Neural progenitor cell (in vitro differentiated cells): ENCODE data around the gene GATA2. TPM values are rescaled to one million over a fixed set of nuclear protein-coding genes. Genes with fewer than 3 reads are reported as not detected.

Experiments
- DNase-seq: peaks from one replicate; pipeline ENCODE4 v3.0.0-alpha.2; 2016; ENCODE audit warnings: low spot score
- H2AFZ ChIP-seq: fragments of 200-600 bp; sonication (generic); replicated peaks from 2 replicates; pipeline ENCODE4 v1.6.1; 2016; ENCODE audit warnings: antibody characterized with exemption
- H3F3A ChIP-seq: fragments of 200-600 bp; sonication (generic); 2 replicates; pipeline ENCODE4 v1.6.1; 2016; ENCODE audit warnings: antibody characterized with exemption, low read depth
- H3K27ac ChIP-seq: fragments of 200-600 bp; sonication (generic); 2 replicates; pipeline ENCODE4 v1.5.1; 2016; ENCODE audit warnings: mild to moderate bottlenecking
- H3K27me3 ChIP-seq: fragments of 200-600 bp; sonication (generic); 2 replicates; pipeline ENCODE4 v1.6.1; 2016; ENCODE audit warnings: mild to moderate bottlenecking, moderate library complexity
- H3K36me3 ChIP-seq: fragments of 200-600 bp; sonication (generic); 2 replicates; pipeline ENCODE4 v1.5.1; 2016
- H3K4me1 ChIP-seq: fragments of 200-600 bp; sonication (generic); 2 replicates; pipeline ENCODE4 v1.6.1; 2016; ENCODE audit warnings: mixed run types
- H3K4me2 ChIP-seq: fragments of 200-600 bp; sonication (generic); 2 replicates; pipeline ENCODE4 v1.6.1; 2016
- H3K4me3 ChIP-seq: fragments of 200-600 bp; sonication (generic); 2 replicates; pipeline ENCODE4 v1.5.1; 2016
- H3K79me2 ChIP-seq: fragments of 200-600 bp; sonication (generic); 2 replicates; pipeline ENCODE4 v1.6.1; 2016; ENCODE audit warnings: low read depth
- H3K9ac ChIP-seq: fragments of 200-600 bp; sonication (generic); 2 replicates; pipeline ENCODE4 v1.6.1; 2016
- H3K9me3 ChIP-seq: fragments of 200-600 bp; sonication (generic); 2 replicates; pipeline ENCODE4 v1.5.1; 2016; ENCODE audit warnings: low read depth
- H4K20me1 ChIP-seq: fragments of 200-600 bp; sonication (generic); 2 replicates; pipeline ENCODE4 v1.6.1; 2016; ENCODE audit warnings: low read depth
- H3K27ac Mint-ChIP-seq: 3 replicates; pipeline ENCODE4 v1.8.0; 2021; ENCODE audit warnings: mixed read lengths
- H3K27me3 Mint-ChIP-seq: 2 replicates; pipeline ENCODE4 v1.8.0; 2022; ENCODE audit warnings: low read depth, mild to moderate bottlenecking, inconsistent platforms, moderate library complexity, mixed read lengths; ENCODE audit not compliant: insufficient read depth
- H3K36me3 Mint-ChIP-seq: 3 replicates; pipeline ENCODE4 v1.8.0; 2021; ENCODE audit warnings: mixed read lengths
- H3K4me1 Mint-ChIP-seq: 3 replicates; pipeline ENCODE4 v1.8.0; 2021; ENCODE audit warnings: mixed read lengths
- H3K4me3 Mint-ChIP-seq: 3 replicates; pipeline ENCODE4 v1.8.0; 2021; ENCODE audit warnings: mild to moderate bottlenecking, moderate library complexity, mixed read lengths
- H3K9me3 Mint-ChIP-seq: 3 replicates; pipeline ENCODE4 v1.8.0; 2020; ENCODE audit warnings: mixed read lengths
- EZH2 ChIP-seq: fragments of 200-600 bp; sonication (generic); IDR thresholded peaks from 2 replicates; pipeline ENCODE4 v1.6.1; 2017; ENCODE audit warnings: antibody characterized with exemption, mild to moderate bottlenecking, moderate library complexity
- EZH2phosphoT487 ChIP-seq: fragments of 200-600 bp; sonication (generic); IDR thresholded peaks from 2 replicates; pipeline ENCODE4 v1.6.1; 2017; ENCODE audit warnings: antibody characterized with exemption
- total RNA-seq: library from RNA; depleted of rRNA; stranded (reverse); fragments of >200 nt; gene quantifications from 2 replicates; pipeline ENCODE4 v1.2.3, GENCODE V29; 2015; ENCODE audit warnings: low replicate concordance
- TF ChIP-seq, protein P1 (sequence below): fragments of 200-600 bp; sonication (generic); IDR thresholded peaks from 2 replicates; pipeline ENCODE4 v1.5.1; 2017; ENCODE audit warnings: antibody characterized with exemption, mild to moderate bottlenecking

GATA2 gene
- total RNA-seq, 1 donor from 2014 or later = not detected

- H3K27ac ChIP-seq = no peak overlapping the region
- Mint-ChIP-seq H3K27me3 (peaks cover 9% of the 10 kb centered on the region), H3K9me3 (peaks cover 4% of the 10 kb centered on the region), H3K4me1 (no peaks in the 10 kb centered on the region), H3K27ac (no peak overlapping the region), H3K36me3 (no peaks in the 10 kb centered on the region), H3K4me3 (no peak overlapping the region)
- no peak for DNase-seq
- H3K9ac ChIP-seq = no peak overlapping the region
- no peak overlapping the region for H2AFZ ChIP-seq
- no peaks in the 10 kb centered on the region for H3F3A ChIP-seq
- H3K9me3 ChIP-seq = no peaks in the 10 kb centered on the region
- H4K20me1 ChIP-seq = no peaks in the 10 kb centered on the region
- no peaks in the 10 kb centered on the region for H3K36me3 ChIP-seq
- H3K4me3 ChIP-seq = no peak overlapping the region
- H3K4me1 ChIP-seq = no peaks in the 10 kb centered on the region
- peaks cover 22% of the 10 kb centered on the region for H3K27me3 ChIP-seq
- H3K79me2 ChIP-seq = no peaks in the 10 kb centered on the region
- TF ChIP-seq EZH2 = no peak
- TF ChIP-seq, protein P1, sequence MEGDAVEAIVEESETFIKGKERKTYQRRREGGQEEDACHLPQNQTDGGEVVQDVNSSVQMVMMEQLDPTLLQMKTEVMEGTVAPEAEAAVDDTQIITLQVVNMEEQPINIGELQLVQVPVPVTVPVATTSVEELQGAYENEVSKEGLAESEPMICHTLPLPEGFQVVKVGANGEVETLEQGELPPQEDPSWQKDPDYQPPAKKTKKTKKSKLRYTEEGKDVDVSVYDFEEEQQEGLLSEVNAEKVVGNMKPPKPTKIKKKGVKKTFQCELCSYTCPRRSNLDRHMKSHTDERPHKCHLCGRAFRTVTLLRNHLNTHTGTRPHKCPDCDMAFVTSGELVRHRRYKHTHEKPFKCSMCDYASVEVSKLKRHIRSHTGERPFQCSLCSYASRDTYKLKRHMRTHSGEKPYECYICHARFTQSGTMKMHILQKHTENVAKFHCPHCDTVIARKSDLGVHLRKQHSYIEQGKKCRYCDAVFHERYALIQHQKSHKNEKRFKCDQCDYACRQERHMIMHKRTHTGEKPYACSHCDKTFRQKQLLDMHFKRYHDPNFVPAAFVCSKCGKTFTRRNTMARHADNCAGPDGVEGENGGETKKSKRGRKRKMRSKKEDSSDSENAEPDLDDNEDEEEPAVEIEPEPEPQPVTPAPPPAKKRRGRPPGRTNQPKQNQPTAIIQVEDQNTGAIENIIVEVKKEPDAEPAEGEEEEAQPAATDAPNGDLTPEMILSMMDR = no peak
- no peak for TF ChIP-seq EZH2phosphoT487
- H3K4me2 ChIP-seq = no peak overlapping the region
Observed at GRCh38 chr3:128505771-128506170, 12.8 kb upstream of the GATA2 start.

DNA sequence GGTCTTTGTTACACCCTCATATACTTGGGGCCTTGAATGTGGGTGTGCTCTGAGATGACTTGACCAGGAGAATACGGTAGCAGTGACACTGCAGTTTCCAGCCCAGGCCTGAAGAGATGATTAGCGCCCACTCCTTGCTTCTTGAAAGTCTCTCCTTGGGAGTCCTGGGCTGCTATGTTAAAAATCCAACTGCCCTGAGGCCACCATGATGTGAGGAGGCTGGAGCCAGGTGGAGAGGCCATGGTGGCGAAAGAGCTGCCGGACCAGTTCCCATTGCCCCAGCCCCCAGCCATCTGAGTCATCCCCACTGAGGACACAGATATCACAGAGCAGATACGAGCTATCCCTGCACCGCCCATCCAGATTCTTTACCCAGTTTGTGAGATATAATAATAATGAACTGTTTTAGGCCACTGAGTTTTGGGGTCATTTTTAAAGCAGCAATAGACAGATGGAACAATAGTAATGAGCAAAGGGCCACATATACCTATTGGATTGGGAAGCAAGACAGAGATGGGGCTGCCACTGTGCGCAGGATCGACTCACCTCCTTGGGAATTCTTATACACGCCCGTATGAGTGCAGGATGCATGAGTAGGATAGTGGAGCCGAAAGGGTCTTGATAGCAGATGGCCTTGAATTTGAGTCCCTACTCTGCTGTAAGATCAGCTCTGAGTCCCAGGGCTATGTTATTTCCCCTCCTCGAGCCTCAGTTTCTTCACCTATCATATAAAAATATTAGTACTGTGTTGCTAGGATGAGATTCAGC lies 12.1 kb upstream of the GATA2 start:
- H3K27ac ChIP-seq = no peak overlapping the region
- TF ChIP-seq EZH2phosphoT487 = no peak
- TF ChIP-seq, protein P1 = no peak
- no peak for TF ChIP-seq EZH2
- H3K4me3 ChIP-seq = no peak overlapping the region
- Mint-ChIP-seq H3K4me1 (no peaks in the 10 kb centered on the region), H3K4me3 (no peak overlapping the region), H3K27me3 (peaks cover 9% of the 10 kb centered on the region), H3K27ac (no peak overlapping the region), H3K9me3 (peaks cover 4% of the 10 kb centered on the region), H3K36me3 (no peaks in the 10 kb centered on the region)
- no peak overlapping the region for H3K9ac ChIP-seq
- H3K4me1 ChIP-seq = no peaks in the 10 kb centered on the region
- no peaks in the 10 kb centered on the region for H3F3A ChIP-seq
- H3K36me3 ChIP-seq = no peaks in the 10 kb centered on the region
- peaks cover 28% of the 10 kb centered on the region for H3K27me3 ChIP-seq
- H4K20me1 ChIP-seq = no peaks in the 10 kb centered on the region
- no peaks in the 10 kb centered on the region for H3K9me3 ChIP-seq
- H2AFZ ChIP-seq = no peak overlapping the region
- no peak for DNase-seq
- no peak overlapping the region for H3K4me2 ChIP-seq
- H3K79me2 ChIP-seq = no peaks in the 10 kb centered on the region

- no peak overlapping the region for H2AFZ ChIP-seq
- no peaks in the 10 kb centered on the region for H4K20me1 ChIP-seq
- H3K79me2 ChIP-seq = no peaks in the 10 kb centered on the region
- H3K4me2 ChIP-seq = no peak overlapping the region
- Mint-ChIP-seq H3K27ac (no peak overlapping the region), H3K4me3 (no peak overlapping the region), H3K4me1 (no peaks in the 10 kb centered on the region), H3K27me3 (peaks cover 13% of the 10 kb centered on the region), H3K9me3 (peaks cover 8% of the 10 kb centered on the region), H3K36me3 (no peaks in the 10 kb centered on the region)
- no peaks in the 10 kb centered on the region for H3F3A ChIP-seq
- H3K4me1 ChIP-seq = no peaks in the 10 kb centered on the region
- no peak overlapping the region for H3K4me3 ChIP-seq
- H3K27ac ChIP-seq = no peak overlapping the region
- H3K36me3 ChIP-seq = no peaks in the 10 kb centered on the region
- DNase-seq = no peak
- TF ChIP-seq EZH2 = no peak
- TF ChIP-seq, protein P1 = no peak
- TF ChIP-seq EZH2phosphoT487 = no peak
- no peak overlapping the region for H3K9ac ChIP-seq
- H3K9me3 ChIP-seq = no peaks in the 10 kb centered on the region
- peaks cover 35% of the 10 kb centered on the region for H3K27me3 ChIP-seq
Observed at GRCh38 chr3:128504533-128504915, 11.5 kb upstream of the GATA2 start.
